ENCODE results near the gene NTN4.

NTN4 gene

DNA sequence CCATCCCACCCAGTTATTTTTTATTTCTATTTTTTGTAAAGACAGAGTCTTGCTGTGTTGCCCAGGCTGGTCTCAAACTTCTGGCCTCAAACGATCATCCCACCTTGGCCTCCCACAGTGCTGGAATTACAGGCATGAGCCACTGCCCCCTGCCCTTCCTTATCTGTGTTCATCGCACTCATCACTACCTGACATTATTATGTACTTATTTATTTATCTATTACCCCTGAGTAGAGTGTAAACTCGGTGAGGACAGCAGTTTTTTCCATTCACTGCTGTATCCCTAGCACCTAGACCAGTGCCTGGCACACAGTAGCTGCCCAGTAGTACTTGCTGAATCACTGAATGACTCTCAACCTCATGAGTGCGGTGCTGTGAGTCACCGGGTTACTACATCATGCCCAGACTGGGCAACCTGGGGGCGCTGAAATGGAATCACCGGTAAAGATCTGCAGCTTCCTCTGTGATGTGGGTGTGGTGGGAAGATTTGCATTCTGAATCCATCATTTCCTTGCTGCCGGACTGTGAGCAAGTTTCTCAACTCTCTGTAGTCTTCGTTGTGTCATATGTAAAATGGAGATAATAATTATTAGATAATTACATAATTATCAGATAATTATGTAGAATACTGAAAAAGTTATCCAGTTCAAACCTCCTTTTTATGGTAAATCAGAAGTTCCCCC, 157.4 kb downstream of the NTN4 start:
- DNase-seq (ENCODE audit: low spot score), result peak; percentile 94
- TF ChIP-seq, protein P1, sequence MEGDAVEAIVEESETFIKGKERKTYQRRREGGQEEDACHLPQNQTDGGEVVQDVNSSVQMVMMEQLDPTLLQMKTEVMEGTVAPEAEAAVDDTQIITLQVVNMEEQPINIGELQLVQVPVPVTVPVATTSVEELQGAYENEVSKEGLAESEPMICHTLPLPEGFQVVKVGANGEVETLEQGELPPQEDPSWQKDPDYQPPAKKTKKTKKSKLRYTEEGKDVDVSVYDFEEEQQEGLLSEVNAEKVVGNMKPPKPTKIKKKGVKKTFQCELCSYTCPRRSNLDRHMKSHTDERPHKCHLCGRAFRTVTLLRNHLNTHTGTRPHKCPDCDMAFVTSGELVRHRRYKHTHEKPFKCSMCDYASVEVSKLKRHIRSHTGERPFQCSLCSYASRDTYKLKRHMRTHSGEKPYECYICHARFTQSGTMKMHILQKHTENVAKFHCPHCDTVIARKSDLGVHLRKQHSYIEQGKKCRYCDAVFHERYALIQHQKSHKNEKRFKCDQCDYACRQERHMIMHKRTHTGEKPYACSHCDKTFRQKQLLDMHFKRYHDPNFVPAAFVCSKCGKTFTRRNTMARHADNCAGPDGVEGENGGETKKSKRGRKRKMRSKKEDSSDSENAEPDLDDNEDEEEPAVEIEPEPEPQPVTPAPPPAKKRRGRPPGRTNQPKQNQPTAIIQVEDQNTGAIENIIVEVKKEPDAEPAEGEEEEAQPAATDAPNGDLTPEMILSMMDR (conservative IDR thresholded peaks at IDR 0.05; ENCODE audit: low read depth), result no peak
- POLR2A ChIA-PET (ENCODE audit: low non-redundant PET), result interaction anchor here (0.7 kb wide), 2 partner anchors 89 to 456 kb away, joined by 3 to 8 read pairs; no protein-coding TSS in a partner anchor
- CTCF ChIA-PET, result interaction anchor here (0.6 to 0.8 kb wide), 3 partner anchors 128 to 637 kb away, joined by 3 to 5 read pairs (median 4); no protein-coding TSS in a partner anchor
- peak overlapping the region; percentile 97 for H3K27ac ChIP-seq

GRCh38 chr12:95630496-95630895, 160.1 kb downstream of the NTN4 start:
- POLR2A ChIA-PET (ENCODE audit: low non-redundant PET), result no interaction called here
- CTCF ChIA-PET, result interaction anchor here (0.7 kb wide), 1 partner anchor 898 kb away, joined by 3 read pairs; no protein-coding TSS in a partner anchor
- H3K27ac ChIP-seq, result no peak overlapping the region
- DNase-seq (ENCODE audit: low spot score), result no peak
- TF ChIP-seq, protein P1 (conservative IDR thresholded peaks at IDR 0.05; ENCODE audit: low read depth), result no peak

DNA sequence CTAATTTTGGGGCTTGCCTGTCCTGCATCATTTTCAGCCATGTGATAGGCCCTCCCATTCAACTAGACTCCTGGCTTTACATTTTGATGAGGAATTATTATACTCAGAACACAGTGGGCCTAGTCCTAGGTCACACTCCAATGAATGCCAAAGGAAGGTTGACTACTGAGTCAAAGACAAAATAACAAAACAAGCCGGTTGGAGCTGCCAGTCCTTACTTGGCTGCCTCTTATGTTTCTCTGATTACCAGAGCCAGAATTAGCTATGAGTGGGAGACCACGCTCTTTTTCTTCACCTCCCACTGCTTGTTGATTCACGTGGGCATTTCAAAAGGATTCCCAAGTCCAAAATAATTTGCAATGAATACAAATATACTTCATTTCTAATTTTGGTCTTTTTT, 161.2 kb downstream of the NTN4 start:
- TF ChIP-seq, protein P1 (conservative IDR thresholded peaks at IDR 0.05; ENCODE audit: low read depth), result no peak
- POLR2A ChIA-PET (ENCODE audit: low non-redundant PET), result interaction anchor here (0.6 kb wide), 1 partner anchor 104 kb away, joined by 3 read pairs; no protein-coding TSS in a partner anchor
- no peak overlapping the region for H3K27ac ChIP-seq
- no peak for DNase-seq (ENCODE audit: low spot score)
- CTCF ChIA-PET, result interaction anchor here (0.6 to 1.3 kb wide), 2 partner anchors 47 to 154 kb away, joined by 3 to 5 read pairs; no protein-coding TSS in a partner anchor

- TF ChIP-seq, protein P1 (conservative IDR thresholded peaks at IDR 0.05; ENCODE audit: low read depth), result no peak
- DNase-seq (ENCODE audit: low spot score), result no peak
- ChIA-PET CTCF (no interaction called here), POLR2A (ENCODE audit: low non-redundant PET) (no interaction called here)
- H3K27ac ChIP-seq, result no peak overlapping the region
These were observed 163.7 kb downstream of the NTN4 start for GRCh38 chr12:95626854-95627253.

DNA sequence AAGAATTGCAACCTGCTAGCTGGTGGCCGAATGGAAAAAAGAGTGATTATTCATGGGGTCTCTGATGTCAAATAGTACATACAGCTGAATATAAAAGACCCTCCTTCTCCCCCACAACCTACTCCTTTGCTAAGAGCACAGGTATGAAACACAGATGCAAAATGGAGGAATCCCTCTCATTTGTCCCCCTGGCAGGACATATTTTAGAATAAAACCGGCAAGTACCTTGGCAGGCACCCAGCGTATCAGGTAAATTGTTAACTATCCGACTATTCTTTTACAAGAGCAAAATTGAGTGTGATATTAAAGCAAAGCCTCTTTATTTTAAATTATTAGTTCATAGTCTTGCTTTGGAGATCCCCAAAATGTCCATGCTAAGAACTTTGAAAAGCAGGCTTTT, 165.6 kb downstream of the NTN4 start:
- no peak overlapping the region for H3K27ac ChIP-seq
- TF ChIP-seq, protein P1 (conservative IDR thresholded peaks at IDR 0.05; ENCODE audit: low read depth), result no peak
- DNase-seq (ENCODE audit: low spot score), result no peak
- ChIA-PET POLR2A (ENCODE audit: low non-redundant PET) (no interaction called here), CTCF (no interaction called here)

DNA sequence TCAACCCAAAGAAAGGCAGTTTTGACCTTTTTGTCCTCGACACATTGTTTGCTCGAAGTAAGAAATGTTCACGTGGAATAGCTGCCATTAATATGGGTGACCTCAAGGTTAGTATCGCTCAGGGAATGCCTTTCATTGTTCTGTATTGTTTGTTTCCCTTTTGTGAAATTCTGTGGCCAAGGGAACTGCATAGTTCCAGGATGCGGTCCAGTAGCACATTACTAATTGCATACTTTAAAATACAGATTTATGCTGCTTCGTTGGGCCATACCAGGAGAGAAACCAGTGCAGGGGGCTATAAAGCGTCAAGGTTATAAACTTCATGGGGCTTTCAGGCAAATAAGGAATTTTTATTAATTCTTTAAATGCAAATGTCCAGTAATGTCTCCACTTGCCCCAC, 166.0 kb downstream of the NTN4 start:
- TF ChIP-seq, protein P1 (conservative IDR thresholded peaks at IDR 0.05; ENCODE audit: low read depth), result no peak
- ChIA-PET POLR2A (ENCODE audit: low non-redundant PET) (no interaction called here), CTCF (no interaction called here)
- no peak overlapping the region for H3K27ac ChIP-seq
- no peak for DNase-seq (ENCODE audit: low spot score)
